ENCODE measurements around the gene COL1A1.

DNA sequence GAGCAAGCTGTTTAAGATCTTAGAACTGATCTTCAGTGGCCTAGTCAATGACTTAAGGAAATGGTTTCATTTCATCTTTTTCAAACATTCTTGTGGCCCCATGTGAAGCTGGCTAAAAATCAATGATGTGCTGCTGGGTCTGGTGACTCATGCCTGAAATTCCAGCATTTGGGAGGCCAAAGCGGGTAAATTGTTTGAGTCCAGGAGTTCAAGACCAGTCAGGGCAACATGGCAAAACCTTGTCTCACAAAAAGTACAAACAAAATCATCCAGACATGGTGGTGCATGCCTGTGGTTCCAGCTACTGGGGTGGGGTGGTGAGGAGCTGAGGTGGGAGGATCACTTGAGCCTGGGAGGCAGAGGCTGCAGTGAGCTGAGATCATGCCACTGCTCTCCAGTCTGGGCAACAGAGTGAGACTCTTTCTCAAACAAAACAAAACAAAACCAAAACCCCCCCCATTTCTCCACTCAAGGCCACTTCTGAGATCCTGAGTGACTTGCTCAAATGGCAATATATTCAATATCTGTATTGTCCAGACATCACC lies 17.4 kb upstream of the COL1A1 start:
- no peak for TF ChIP-seq TCF4 (CRISPR knock-in tag; IDR thresholded peaks at IDR 0.05; ENCODE audit: borderline replicate concordance)
- no peak for TF ChIP-seq CSDC2 (CRISPR knock-in tag; IDR thresholded peaks at IDR 0.05)
- TF ChIP-seq ARNTL (CRISPR knock-in tag; IDR thresholded peaks at IDR 0.05; ENCODE audit: borderline replicate concordance, low read depth), result no peak
- TF ChIP-seq RARB (CRISPR knock-in tag; IDR thresholded peaks at IDR 0.05), result no peak

Data from SK-N-SH treated with all-trans-retinoic acid at 6 μM for 48 hours (cell line).